Measurements from ENCODE around the gene LIN9.
"Not testable (repeated sequence)": the region's sequence is repeated elsewhere in the genome, so short reads cannot be mapped to it uniquely, and the experiment has no call there.

Gene LIN9

GRCh38 chr1:226344441-226345259 is 35.7 kb upstream of the LIN9 start:
- H3K9me3 ChIP-seq (ENCODE audit: severe bottlenecking) = no peaks in the 10 kb centered on the region
- H3K27me3 ChIP-seq (ENCODE audit: insufficient read depth, poor library complexity, severe bottlenecking) = no peaks in the 10 kb centered on the region
- no peak overlapping the region for H3K27ac ChIP-seq (ENCODE audit: poor library complexity, severe bottlenecking)
- TF ChIP-seq, protein P1, sequence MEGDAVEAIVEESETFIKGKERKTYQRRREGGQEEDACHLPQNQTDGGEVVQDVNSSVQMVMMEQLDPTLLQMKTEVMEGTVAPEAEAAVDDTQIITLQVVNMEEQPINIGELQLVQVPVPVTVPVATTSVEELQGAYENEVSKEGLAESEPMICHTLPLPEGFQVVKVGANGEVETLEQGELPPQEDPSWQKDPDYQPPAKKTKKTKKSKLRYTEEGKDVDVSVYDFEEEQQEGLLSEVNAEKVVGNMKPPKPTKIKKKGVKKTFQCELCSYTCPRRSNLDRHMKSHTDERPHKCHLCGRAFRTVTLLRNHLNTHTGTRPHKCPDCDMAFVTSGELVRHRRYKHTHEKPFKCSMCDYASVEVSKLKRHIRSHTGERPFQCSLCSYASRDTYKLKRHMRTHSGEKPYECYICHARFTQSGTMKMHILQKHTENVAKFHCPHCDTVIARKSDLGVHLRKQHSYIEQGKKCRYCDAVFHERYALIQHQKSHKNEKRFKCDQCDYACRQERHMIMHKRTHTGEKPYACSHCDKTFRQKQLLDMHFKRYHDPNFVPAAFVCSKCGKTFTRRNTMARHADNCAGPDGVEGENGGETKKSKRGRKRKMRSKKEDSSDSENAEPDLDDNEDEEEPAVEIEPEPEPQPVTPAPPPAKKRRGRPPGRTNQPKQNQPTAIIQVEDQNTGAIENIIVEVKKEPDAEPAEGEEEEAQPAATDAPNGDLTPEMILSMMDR (IDR thresholded peaks at IDR 0.05; ENCODE audit: poor library complexity, severe bottlenecking) = no peak
- no peaks in the 10 kb centered on the region for H3K36me3 ChIP-seq (ENCODE audit: low read depth)
- no peak for ATAC-seq (ENCODE audit: low read depth)
- H3K4me3 ChIP-seq (ENCODE audit: severe bottlenecking) = no peak overlapping the region
- H3K4me1 ChIP-seq (ENCODE audit: insufficient read depth, poor library complexity, severe bottlenecking) = no peaks in the 10 kb centered on the region
- no peak for DNase-seq (ENCODE audit: low spot score)

- Histone ChIP-seq H3K9me3 (ENCODE audit: severe bottlenecking) (no peaks in the 10 kb centered on the region), H3K4me1 (ENCODE audit: insufficient read depth, poor library complexity, severe bottlenecking) (no peaks in the 10 kb centered on the region), H3K27me3 (ENCODE audit: insufficient read depth, poor library complexity, severe bottlenecking) (no peaks in the 10 kb centered on the region), H3K4me3 (ENCODE audit: severe bottlenecking) (no peak overlapping the region), H3K27ac (ENCODE audit: poor library complexity, severe bottlenecking) (no peak overlapping the region), H3K36me3 (ENCODE audit: low read depth) (no peaks in the 10 kb centered on the region)
- no peak for DNase-seq (ENCODE audit: low spot score)
- no peak for ATAC-seq (ENCODE audit: low read depth)
- TF ChIP-seq, protein P1 (IDR thresholded peaks at IDR 0.05; ENCODE audit: poor library complexity, severe bottlenecking) = no peak
Observed at GRCh38 chr1:226342656-226343055, 33.7 kb upstream of the LIN9 start.

DNA sequence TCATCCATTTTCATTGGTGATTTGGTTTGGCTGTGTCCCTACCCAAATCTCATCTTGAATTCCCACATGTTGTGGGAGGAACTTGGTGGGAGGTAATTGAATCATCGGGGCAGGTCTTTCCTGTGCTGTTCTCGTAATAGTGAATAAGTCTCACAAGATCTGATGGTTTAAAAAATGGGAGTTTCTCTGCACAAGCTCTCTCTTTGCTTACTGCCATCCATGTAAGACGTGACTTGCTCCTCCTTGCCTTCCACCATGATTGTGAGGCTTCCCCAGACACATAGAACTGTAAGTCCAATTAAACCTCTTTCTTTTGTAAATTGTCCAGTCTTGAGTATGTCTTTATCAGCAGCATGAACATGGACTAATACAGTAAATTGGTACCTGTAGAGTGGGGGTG is 31.1 kb upstream of the LIN9 start:
- not testable (repeated sequence) for DNase-seq (ENCODE audit: low spot score); ATAC-seq (ENCODE audit: low read depth); H3K9me3 ChIP-seq (ENCODE audit: severe bottlenecking); H3K4me3 ChIP-seq (ENCODE audit: severe bottlenecking); H3K27me3 ChIP-seq (ENCODE audit: insufficient read depth, poor library complexity, severe bottlenecking); H3K27ac ChIP-seq (ENCODE audit: poor library complexity, severe bottlenecking); H3K36me3 ChIP-seq (ENCODE audit: low read depth); H3K4me1 ChIP-seq (ENCODE audit: insufficient read depth, poor library complexity, severe bottlenecking)

DNA sequence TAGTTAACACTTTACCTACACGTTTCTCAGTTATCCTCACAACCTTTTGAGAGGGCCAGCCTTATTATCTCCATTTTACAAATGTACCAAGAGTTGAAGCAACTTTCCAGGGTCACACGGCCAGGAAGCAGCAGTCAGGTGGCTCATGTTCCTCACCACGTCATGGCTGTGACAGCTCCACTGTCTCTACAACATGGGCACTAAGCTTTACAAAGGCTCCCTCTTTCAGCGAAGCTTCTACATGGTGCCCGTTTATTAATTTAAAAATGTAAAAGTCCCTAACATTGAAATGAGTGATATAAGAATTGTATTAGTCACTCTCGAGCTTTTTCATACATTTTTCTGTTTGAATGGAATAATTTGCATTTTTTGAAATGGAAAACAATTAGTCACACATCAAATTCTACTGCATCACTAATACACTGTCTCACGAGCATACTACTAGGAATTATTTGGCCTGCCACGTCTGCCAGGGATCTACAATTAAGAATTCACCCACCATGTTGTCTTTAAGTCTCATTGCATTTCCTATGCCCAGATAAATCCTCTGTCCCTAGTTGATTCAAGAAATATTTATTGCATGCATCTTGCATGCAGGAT is 28.4 kb upstream of the LIN9 start:
- Histone ChIP-seq H3K27me3 (ENCODE audit: insufficient read depth, poor library complexity, severe bottlenecking) (no peaks in the 10 kb centered on the region), H3K36me3 (ENCODE audit: low read depth) (no peaks in the 10 kb centered on the region), H3K27ac (ENCODE audit: poor library complexity, severe bottlenecking) (no peak overlapping the region), H3K9me3 (ENCODE audit: severe bottlenecking) (no peaks in the 10 kb centered on the region), H3K4me1 (ENCODE audit: insufficient read depth, poor library complexity, severe bottlenecking) (no peaks in the 10 kb centered on the region), H3K4me3 (ENCODE audit: severe bottlenecking) (no peak overlapping the region)
- no peak for DNase-seq (ENCODE audit: low spot score)
- TF ChIP-seq, protein P1 (IDR thresholded peaks at IDR 0.05; ENCODE audit: poor library complexity, severe bottlenecking) = no peak
- no peak for ATAC-seq (ENCODE audit: low read depth)

DNA sequence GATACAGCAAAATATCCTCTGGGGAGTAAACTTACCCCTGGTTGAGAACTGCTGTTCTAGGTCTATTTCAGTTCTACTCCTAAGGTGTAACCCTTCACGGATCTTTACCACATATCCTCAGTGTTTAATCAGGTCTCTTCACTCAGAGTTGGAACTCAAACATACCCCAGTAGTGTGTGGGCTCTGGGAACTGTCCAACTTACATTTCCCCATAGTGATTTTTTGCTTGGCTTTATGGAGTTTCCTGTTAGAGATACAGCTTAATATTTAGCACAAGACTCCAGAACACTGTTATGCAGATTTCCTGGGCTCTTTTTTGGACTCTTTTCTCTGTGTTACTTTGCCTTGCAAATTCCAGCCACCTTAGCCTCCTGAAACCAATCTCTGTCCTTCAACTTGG is 26.7 kb upstream of the LIN9 start:
- Histone ChIP-seq H3K27ac (ENCODE audit: poor library complexity, severe bottlenecking) (no peak overlapping the region), H3K4me3 (ENCODE audit: severe bottlenecking) (no peak overlapping the region), H3K36me3 (ENCODE audit: low read depth) (no peaks in the 10 kb centered on the region), H3K27me3 (ENCODE audit: insufficient read depth, poor library complexity, severe bottlenecking) (no peaks in the 10 kb centered on the region), H3K4me1 (ENCODE audit: insufficient read depth, poor library complexity, severe bottlenecking) (no peaks in the 10 kb centered on the region), H3K9me3 (ENCODE audit: severe bottlenecking) (no peaks in the 10 kb centered on the region)
- TF ChIP-seq, protein P1 (IDR thresholded peaks at IDR 0.05; ENCODE audit: poor library complexity, severe bottlenecking) = no peak
- no peak for ATAC-seq (ENCODE audit: low read depth)
- no peak for DNase-seq (ENCODE audit: low spot score)

Data from RWPE2 (cell line).